GM13977 (cell line): ENCODE data around the gene ZBP1.

Source experiments
- DNase-seq: peaks from one replicate; pipeline ENCODE4 v3.0.0; 2012; ENCODE audit warnings: low spot score
- CTCF ChIP-seq: IDR thresholded peaks from 2 replicates; pipeline ENCODE4 v1.5.1; 2012; ENCODE audit warnings: mild to moderate bottlenecking, control low read depth; ENCODE audit not compliant: insufficient read depth; ENCODE audit errors: extremely low read depth, missing control alignments
- in situ Hi-C: fragments of 300-500 bp; cut with MboI; formaldehyde crosslinking; loops from one replicate; pipeline ENCODE4 v1.12.0; 2022; ENCODE audit warnings: low sequenced_read_pairs, low pct_unique_long_range_greater_than_20kb, mixed read lengths, inconsistent platforms; ENCODE audit not compliant: unreplicated experiment

The ZBP1 gene

GRCh38 chr20:57561356-57562279 is 58.6 kb downstream of the ZBP1 start:
- TF ChIP-seq CTCF: no peak
- no peak for DNase-seq
- in situ Hi-C loops: no loop called here

- no peak for DNase-seq
- in situ Hi-C loops: no loop called here
- TF ChIP-seq CTCF: no peak
These were observed 59.5 kb downstream of the ZBP1 start, which contains the start of gene PCK1 for GRCh38 chr20:57560554-57561355. Gene PCK1, plus strand, starts transcription at chr20:57561110. Its CDS starts 302 bp downstream, at chr20:57561412.

GRCh38 chr20:57559658-57560553 is 60.3 kb downstream of the ZBP1 start:
- DNase-seq: no peak
- no peak for TF ChIP-seq CTCF
- in situ Hi-C loops: no loop called here

GRCh38 chr20:57559289-57559634 is 61.0 kb downstream of the ZBP1 start:
- no peak for TF ChIP-seq CTCF
- no peak for DNase-seq
- in situ Hi-C loops: no loop called here

- no peak for DNase-seq
- in situ Hi-C loops: no loop called here
- TF ChIP-seq CTCF: no peak
These were observed 61.5 kb downstream of the ZBP1 start for GRCh38 chr20:57558614-57559288.
